Measurements from ENCODE around the gene CCDC81. TPM values are rescaled to one million over a fixed set of nuclear protein-coding genes. Genes with fewer than 3 reads are reported as not detected.

CCDC81 gene
- total RNA-seq, 1 donor from 2014 or later, result 64.3 TPM

DNA sequence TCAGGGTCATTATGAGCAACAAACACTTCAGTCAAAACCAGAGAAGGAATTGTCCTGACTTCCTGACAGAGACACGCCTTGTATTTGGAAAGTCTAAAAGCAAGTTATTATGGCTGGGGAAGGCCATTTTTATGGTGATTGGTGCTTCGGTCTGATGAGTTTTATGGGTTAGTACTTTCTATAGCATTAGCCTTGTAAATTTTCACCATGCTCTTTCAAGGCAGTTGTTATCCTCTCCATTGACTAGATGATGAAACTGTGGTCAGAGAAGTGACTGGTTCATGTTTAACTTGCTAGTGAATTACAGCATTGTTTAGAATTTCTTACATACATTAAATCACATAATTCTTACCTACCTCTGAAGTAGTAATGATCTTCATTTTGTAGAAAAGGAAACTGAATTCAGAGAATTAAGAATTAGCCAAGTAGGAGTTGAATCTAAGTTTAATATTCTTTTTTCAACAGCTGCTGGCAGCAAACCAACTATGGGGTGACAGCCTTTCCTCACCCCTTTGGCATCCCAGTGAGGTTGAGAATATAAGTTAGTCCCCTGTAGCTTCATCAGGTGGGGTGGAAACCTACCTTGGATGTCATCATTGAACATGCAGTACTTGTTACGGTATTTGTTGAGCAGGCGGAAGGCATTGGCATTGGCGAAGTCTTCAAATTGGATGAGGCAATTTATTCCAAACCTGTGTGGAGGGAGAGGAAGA is 90.0 kb downstream of the CCDC81 start:
- DNase-seq (ENCODE audit: low spot score), result no peak

- DNase-seq (ENCODE audit: low spot score), result no peak
Observed at GRCh38 chr11:86468169-86468568, 93.5 kb downstream of the CCDC81 start.

- peak; percentile 38 for DNase-seq (ENCODE audit: low spot score)
Observed at GRCh38 chr11:86469491-86470388, 95.1 kb downstream of the CCDC81 start.

Other genes with a start within 250 kb of the CCDC81 start
- gene EED, start 130.1 kb upstream of the CCDC81 start, total RNA-seq (ENCODE audit: insufficient read depth, low replicate concordance), result 31.8 TPM
- 46.0 TPM for gene HIKESHI, start 72.6 kb upstream of the CCDC81 start, total RNA-seq (ENCODE audit: insufficient read depth, low replicate concordance)